Endothelial cell of umbilical vein (primary cell): Measurements from ENCODE around the gene PLCG2. TPM values are rescaled to one million over a fixed set of nuclear protein-coding genes. Genes with fewer than 3 reads are reported as not detected.
A peak's percentile ranks its signal among the peaks of the same experiment; 100 is the strongest.

ENCODE experiments used
- BruUV-seq: library from RNA; stranded (reverse); fragments of 400-500 nt; replicated peaks from 2 replicates; lab custom pipeline; 2021; lab: Mats Ljungman, UMichigan
- CTCF ChIA-PET: fragments of 300-600, 350-600 bp; sonication (Branson Sonifier 250); formaldehyde crosslinking; loops from one replicate; lab custom pipeline; 2021; ENCODE audit warnings: antibody characterized with exemption, inconsistent platforms; lab: Charles Lee
- POLR2A ChIA-PET: fragments of 300-600, 350-600 bp; sonication (Branson Sonifier 250); formaldehyde crosslinking; loops from one replicate; lab custom pipeline; 2021; ENCODE audit warnings: antibody characterized with exemption, inconsistent platforms; lab: Charles Lee
- DNase-seq: peaks from one replicate; pipeline ENCODE4 v3.0.0-alpha.2; 2011; ENCODE audit warnings: low read depth, low spot score
- FAIRE-seq: peaks from 2 replicates; lab custom pipeline; 2011; peaks lifted over from hg19 to GRCh38; lab: Jason Lieb, UNC
- H2AFZ ChIP-seq: 2 replicates; pipeline ENCODE4 v1.6.0; 2012; ENCODE audit warnings: low read depth, low read length, control low read depth, inconsistent platforms
- H3K27ac ChIP-seq: 2 replicates; pipeline ENCODE4 v1.5.1; 2011; ENCODE audit warnings: low read depth, mild to moderate bottlenecking, control low read depth, low read length, moderate library complexity; ENCODE audit not compliant: insufficient read depth
- H3K27me3 ChIP-seq, 2 experiments: 2 replicates each; pipeline versions ENCODE4 v1.6.0 to v1.6.1; 2011; ENCODE audit warnings: low read length in 2 of 2, mixed read lengths in 1 of 2; ENCODE audit not compliant: control insufficient read depth in 2 of 2, insufficient read depth in 2 of 2
- H3K36me3 ChIP-seq, 2 experiments: 2 replicates in 1 of 2; 3 replicates in 1 of 2; pipeline ENCODE4 v1.5.1; 2011; ENCODE audit warnings: low read length in 2 of 2, mild to moderate bottlenecking in 1 of 2, moderate library complexity in 1 of 2; ENCODE audit not compliant: control insufficient read depth in 2 of 2, insufficient read depth in 2 of 2; ENCODE audit errors: extremely low read depth in 1 of 2
- H3K4me1 ChIP-seq: 3 replicates; pipeline ENCODE4 v1.5.1; 2011; ENCODE audit warnings: mild to moderate bottlenecking, low read length; ENCODE audit not compliant: control insufficient read depth, insufficient read depth; ENCODE audit errors: extremely low read depth
- H3K4me2 ChIP-seq: 2 replicates; pipeline ENCODE4 v1.6.1; 2011; ENCODE audit warnings: low read length, control low read depth, mixed read lengths; ENCODE audit not compliant: insufficient read depth
- H3K4me3 ChIP-seq, 3 experiments: fragments of 200-600 bp in 1 of 3; sonication (generic), shearing (Covaris generic) in 1 of 3; replicated peaks in 1 of 3; 2 replicates each; pipeline ENCODE4 v1.5.1; 2011 to 2016; ENCODE audit warnings: control low read depth in 3 of 3, low read length in 3 of 3, mild to moderate bottlenecking in 2 of 3, inconsistent platforms in 1 of 3, low read depth in 1 of 3, moderate library complexity in 1 of 3; ENCODE audit not compliant: insufficient read depth in 1 of 3
- H3K79me2 ChIP-seq: 2 replicates; pipeline ENCODE4 v1.6.0; 2012; ENCODE audit warnings: low read length, inconsistent platforms; ENCODE audit not compliant: control insufficient read depth, insufficient read depth
- H3K9ac ChIP-seq: replicated peaks from 2 replicates; pipeline ENCODE3; 2011; ENCODE audit warnings: low read length, control low read depth; ENCODE audit not compliant: insufficient read depth; ENCODE audit errors: extremely low read depth
- H3K9me1 ChIP-seq: replicated peaks from 3 replicates; pipeline ENCODE4 v1.6.0; 2011; ENCODE audit warnings: mild to moderate bottlenecking, low read length; ENCODE audit not compliant: control insufficient read depth, insufficient read depth; ENCODE audit errors: extremely low read depth
- H3K9me3 ChIP-seq: replicated peaks from 2 replicates; pipeline ENCODE4 v1.5.1; 2012; ENCODE audit warnings: low read length, inconsistent platforms; ENCODE audit not compliant: control insufficient read depth, insufficient read depth
- H4K20me1 ChIP-seq: replicated peaks from 2 replicates; pipeline ENCODE3; 2011; ENCODE audit warnings: mild to moderate bottlenecking, low read length; ENCODE audit not compliant: control insufficient read depth, insufficient read depth; ENCODE audit errors: extremely low read depth
- CTCF ChIP-seq, 2 donors: IDR thresholded peaks; 1 replicate in 1 of 2; 2 replicates in 1 of 2; pipeline ENCODE4 v1.5.1; 2011; ENCODE audit warnings: low read length in 2 of 2, mild to moderate bottlenecking in 2 of 2, moderate library complexity in 2 of 2, control low read depth in 1 of 2, inconsistent platforms in 1 of 2, low read depth in 1 of 2; ENCODE audit not compliant: insufficient read depth in 1 of 2; ENCODE audit errors: extremely low read depth in 1 of 2
- EZH2 ChIP-seq: IDR thresholded peaks from 2 replicates; pipeline ENCODE4 v1.6.1; 2012; ENCODE audit warnings: borderline replicate concordance, low read depth, mild to moderate bottlenecking, moderate library complexity, low read length, inconsistent platforms; ENCODE audit not compliant: severe bottlenecking
- FOS ChIP-seq: IDR thresholded peaks from 2 replicates; pipeline ENCODE4 v1.6.1; 2011; ENCODE audit warnings: mild to moderate bottlenecking, low read length, moderate library complexity, borderline replicate concordance; ENCODE audit not compliant: insufficient read depth
- GATA2 ChIP-seq: IDR thresholded peaks from 2 replicates; pipeline ENCODE4 v1.7.0; 2011; ENCODE audit warnings: low read depth, mild to moderate bottlenecking, moderate library complexity, mixed read lengths, low read length; ENCODE audit not compliant: insufficient read length, insufficient read depth
- JUN ChIP-seq: IDR thresholded peaks from 2 replicates; pipeline ENCODE4 v1.6.1; 2011; ENCODE audit warnings: borderline replicate concordance, low read depth; ENCODE audit not compliant: insufficient read length, insufficient read depth
- MAX ChIP-seq: IDR thresholded peaks from 2 replicates; pipeline ENCODE4 v1.6.1; 2011; ENCODE audit not compliant: insufficient read depth, insufficient read length
- MYC ChIP-seq: IDR thresholded peaks from one replicate; pipeline ENCODE4 v1.6.1; 2011; ENCODE audit warnings: mild to moderate bottlenecking, low read depth, low read length
- POLR2A ChIP-seq: IDR thresholded peaks from 2 replicates; pipeline ENCODE4 v1.6.1; 2012; ENCODE audit warnings: low read depth, mild to moderate bottlenecking, control low read depth, low read length
- POLR2AphosphoS5 ChIP-seq: IDR thresholded peaks from 2 replicates; pipeline ENCODE4 v1.6.1; 2012; ENCODE audit warnings: low read depth, mild to moderate bottlenecking, control low read depth, low read length, moderate library complexity; ENCODE audit not compliant: insufficient read depth
- dilution Hi-C: fragments of 300-500 bp; cut with MboI; formaldehyde crosslinking; loops from one replicate; pipeline ENCODE4 v1.15.0; 2019; ENCODE audit warnings: low sequenced_read_pairs; ENCODE audit not compliant: extremely low pct_ligation_motif_present
- intact Hi-C: fragments of 100-400 bp; cut with micrococcal nuclease; formaldehyde crosslinking; loops from one replicate; pipeline ENCODE4 v1.10.0; 2022
- polyA plus RNA-seq, 4 experiments: library from polyadenylated mRNA; depleted of rRNA in 3 of 4; stranded (reverse) in 3 of 4; unstranded in 1 of 4; fragments of >200 nt; gene quantifications; 2 replicates each; pipeline versions ENCODE4 v1.2.1 to v1.2.3, GENCODE V29; 2011 to 2012; ENCODE audit warnings: missing spikeins in 1 of 4
- total RNA-seq: library from RNA; stranded (reverse); gene quantifications from 2 replicates; pipeline ENCODE4 v1.2.3, GENCODE V29; 2021

The PLCG2 gene
- total and polyA plus RNA-seq, 2 donors (not counting 3 experiments of a cell fraction or from before 2014, with no cell fraction given) = 10.8 to 13.6 TPM

GRCh38 chr16:81928975-81929374, 149.9 kb downstream of the PLCG2 start:
- Histone ChIP-seq H3K9ac (no peak overlapping the region), H3K4me2 (no peak overlapping the region), H3K4me3 (no peak overlapping the region), H3K9me1 (no peaks in the 10 kb centered on the region), H3K9me3 (no peaks in the 10 kb centered on the region), H3K27ac (no peak overlapping the region), H3K27me3 (no peaks in the 10 kb centered on the region), H2AFZ (no peak overlapping the region), H3K79me2 (no peaks in the 10 kb centered on the region), H4K20me1 (no peaks in the 10 kb centered on the region), H3K36me3 (no peaks in the 10 kb centered on the region), H3K4me1 (no peaks in the 10 kb centered on the region)
- DNase-seq (no peak), FAIRE-seq (no peak)
- intact Hi-C loops = no loop called here
- CTCF ChIA-PET = no interaction called here
- TF ChIP-seq CTCF (IDR thresholded peaks at IDR 0.05; ENCODE audit: extremely low read depth in 1 of 2, insufficient read depth in 1 of 2, low read depth in 1 of 2, low read length in 2 of 2) (no peak), FOS (no peak), JUN (no peak), POLR2A (no peak), POLR2AphosphoS5 (no peak)
- dilution Hi-C loops = no loop called here
- POLR2A ChIA-PET = no interaction called here
- no TSS peak for BruUV-seq

GRCh38 chr16:81929841-81930240, 150.8 kb downstream of the PLCG2 start:
- POLR2A ChIA-PET = no interaction called here
- no peak overlapping the region for H3K27ac ChIP-seq
- no peak overlapping the region for H3K4me3 ChIP-seq
- H3K36me3 ChIP-seq = no peaks in the 10 kb centered on the region
- no peaks in the 10 kb centered on the region for H3K4me1 ChIP-seq
- CTCF ChIA-PET = interaction anchor here (0.7 to 1.3 kb wide), 5 partner anchors 11 to 300 kb away, joined by 3 to 5 read pairs (median 4); no protein-coding TSS in a partner anchor
- H2AFZ ChIP-seq = no peak overlapping the region
- no peaks in the 10 kb centered on the region for H3K9me3 ChIP-seq
- FAIRE-seq (peak; percentile 40), DNase-seq (no peak)
- H3K4me2 ChIP-seq = no peak overlapping the region
- no peaks in the 10 kb centered on the region for H4K20me1 ChIP-seq
- no TSS peak for BruUV-seq
- H3K9ac ChIP-seq = no peak overlapping the region
- dilution Hi-C loops (no loop called here), intact Hi-C loops (no loop called here)
- no peaks in the 10 kb centered on the region for H3K9me1 ChIP-seq
- TF ChIP-seq POLR2AphosphoS5 (no peak), MAX (no peak), GATA2 (no peak), EZH2 (no peak), POLR2A (no peak), FOS (no peak), CTCF (IDR thresholded peaks at IDR 0.05; ENCODE audit: extremely low read depth in 1 of 2, insufficient read depth in 1 of 2, low read depth in 1 of 2, low read length in 2 of 2) (no peak), MYC (no peak), JUN (no peak)
- no peaks in the 10 kb centered on the region for H3K79me2 ChIP-seq
- H3K27me3 ChIP-seq = no peaks in the 10 kb centered on the region
